H4 (cell line): Measurements from ENCODE around the gene FBXL3. TPM values are rescaled to one million over a fixed set of nuclear protein-coding genes. Genes with fewer than 3 reads are reported as not detected.
A peak's percentile ranks its signal among the peaks of the same experiment; 100 is the strongest.
"Not testable (repeated sequence)": the region's sequence is repeated elsewhere in the genome, so short reads cannot be mapped to it uniquely, and the experiment has no call there.

Experiments used
- DNase-seq: peaks from one replicate; pipeline ENCODE4 v3.0.0-alpha.2; 2015; ENCODE audit warnings: low spot score
- total RNA-seq: library from RNA; depleted of rRNA; stranded (reverse); fragments of >200 nt; shearing (Covaris generic); gene quantifications from 2 replicates; pipeline ENCODE4 v1.2.3, GENCODE V29; 2014

Gene FBXL3
- total RNA-seq, 1 experiment from 2014 or later, result 20.0 TPM

- no peak for DNase-seq
Observed at GRCh38 chr13:76983676-76984075, 43.3 kb downstream of the FBXL3 start.

GRCh38 chr13:76982061-76982460 is 44.9 kb downstream of the FBXL3 start:
- DNase-seq, result no peak

GRCh38 chr13:76980075-76980718 is 46.8 kb downstream of the FBXL3 start:
- DNase-seq, result no peak

- no peak for DNase-seq
Observed at GRCh38 chr13:76976929-76977328, 50.0 kb downstream of the FBXL3 start.

GRCh38 chr13:76976490-76976889 is 50.5 kb downstream of the FBXL3 start:
- peak; percentile 48 for DNase-seq

GRCh38 chr13:76975863-76976262 is 51.1 kb downstream of the FBXL3 start:
- DNase-seq, result no peak

GRCh38 chr13:76974618-76974975 is 52.4 kb downstream of the FBXL3 start:
- DNase-seq, result no peak

- no peak for DNase-seq
Observed at GRCh38 chr13:76973920-76974617, 52.9 kb downstream of the FBXL3 start.

GRCh38 chr13:76971851-76972829 is 54.8 kb downstream of the FBXL3 start:
- DNase-seq, result no peak

GRCh38 chr13:76971215-76971614 is 55.7 kb downstream of the FBXL3 start:
- no peak for DNase-seq

GRCh38 chr13:76969488-76970365 is 57.2 kb downstream of the FBXL3 start:
- DNase-seq, result no peak

- DNase-seq, result no peak
Observed at GRCh38 chr13:76968041-76968440, 58.9 kb downstream of the FBXL3 start.

GRCh38 chr13:76967031-76967430 is 59.9 kb downstream of the FBXL3 start:
- no peak for DNase-seq

GRCh38 chr13:76965759-76966421 is 61.1 kb downstream of the FBXL3 start:
- peak; percentile 56 for DNase-seq

- DNase-seq, result not testable (repeated sequence)
Observed at GRCh38 chr13:76959734-76960133, 67.2 kb downstream of the FBXL3 start.

- DNase-seq, result no peak
Observed at GRCh38 chr13:76958841-76959432, 68.0 kb downstream of the FBXL3 start.

GRCh38 chr13:76955661-76956060 is 71.3 kb downstream of the FBXL3 start:
- DNase-seq, result no peak
